HG02884 (cell line): ENCODE results near the gene CLDN15.
"Not testable (repeated sequence)": the region's sequence is repeated elsewhere in the genome, so short reads cannot be mapped to it uniquely, and the experiment has no call there.

ENCODE experiments used
- ATAC-seq: cut with Tn5 transposase; IDR thresholded peaks from one replicate; pipeline ENCODE4 v1.9.1; 2021; ENCODE audit warnings: mild to moderate bottlenecking, moderate library complexity; ENCODE audit not compliant: unreplicated experiment

Gene CLDN15

GRCh38 chr7:101223528-101223927 lies 14.1 kb downstream of the CLDN15 start:
- no peak for ATAC-seq

GRCh38 chr7:101222275-101222830 lies 15.2 kb downstream of the CLDN15 start:
- ATAC-seq: no peak

GRCh38 chr7:101220295-101220694 lies 17.3 kb downstream of the CLDN15 start:
- no peak for ATAC-seq

- ATAC-seq: no peak
These were observed 19.1 kb downstream of the CLDN15 start for GRCh38 chr7:101218236-101219125.

- peak; percentile 68 for ATAC-seq
These were observed 20.0 kb downstream of the CLDN15 start, which contains the start of the genes PLOD3 and ZNHIT1 for GRCh38 chr7:101217388-101218235. Gene PLOD3 (minus strand): TSS chr7:101217581. CDS start chr7:101217274, 307 bp downstream. Gene ZNHIT1 (plus strand): TSS chr7:101218165. CDS start chr7:101218196, 31 bp downstream.

- peak; percentile 10 for ATAC-seq
These were observed 20.7 kb downstream of the CLDN15 start for GRCh38 chr7:101216860-101217387.

GRCh38 chr7:101216001-101216859 lies 21.4 kb downstream of the CLDN15 start:
- ATAC-seq: no peak

- ATAC-seq: no peak
These were observed 25.6 kb downstream of the CLDN15 start for GRCh38 chr7:101212014-101212413.

GRCh38 chr7:101211501-101211900 lies 26.1 kb downstream of the CLDN15 start:
- ATAC-seq: no peak

- no peak for ATAC-seq
These were observed 27.5 kb downstream of the CLDN15 start for GRCh38 chr7:101210143-101210542.

GRCh38 chr7:101208794-101209193 lies 28.8 kb downstream of the CLDN15 start:
- no peak for ATAC-seq

- no peak for ATAC-seq
These were observed 30.1 kb downstream of the CLDN15 start for GRCh38 chr7:101207459-101207858.

GRCh38 chr7:101206665-101207042 lies 30.9 kb downstream of the CLDN15 start:
- ATAC-seq: no peak

GRCh38 chr7:101205901-101206664 lies 31.5 kb downstream of the CLDN15 start:
- ATAC-seq: no peak

GRCh38 chr7:101203740-101204738 lies 33.6 kb downstream of the CLDN15 start:
- ATAC-seq: not testable (repeated sequence)

GRCh38 chr7:101202603-101202918 lies 35.0 kb downstream of the CLDN15 start:
- ATAC-seq: no peak

- ATAC-seq: no peak
These were observed 35.7 kb downstream of the CLDN15 start for GRCh38 chr7:101201695-101202602.
